Stimulated activated CD8-positive, alpha-beta memory T cell treated with anti-CD3 and anti-CD28 coated beads, Interleukin-15, amount 100 ng/mL, for 1 hour (primary cell): ENCODE results near the gene EWSR1.

ENCODE experiments used
- DNase-seq: peaks from one replicate; pipeline ENCODE4 v3.0.0-alpha.2; 2020; ENCODE audit warnings: low read depth

EWSR1 gene

GRCh38 chr22:29320546-29320945 lies 52.5 kb downstream of the EWSR1 start:
- no peak for DNase-seq

GRCh38 chr22:29323641-29324040 lies 55.6 kb downstream of the EWSR1 start:
- DNase-seq: no peak

GRCh38 chr22:29325356-29325755 lies 57.3 kb downstream of the EWSR1 start:
- DNase-seq: no peak

- DNase-seq: no peak
Measured at GRCh38 chr22:29325785-29326315, 57.8 kb downstream of the EWSR1 start.

- no peak for DNase-seq
Measured at GRCh38 chr22:29326481-29326880, 58.4 kb downstream of the EWSR1 start.

GRCh38 chr22:29327089-29327764 lies 59.2 kb downstream of the EWSR1 start:
- no peak for DNase-seq

GRCh38 chr22:29328055-29328454 lies 60.0 kb downstream of the EWSR1 start:
- no peak for DNase-seq

GRCh38 chr22:29328566-29329500 lies 60.8 kb downstream of the EWSR1 start:
- DNase-seq: no peak

- no peak for DNase-seq
Measured at GRCh38 chr22:29329581-29329980, 61.5 kb downstream of the EWSR1 start.

- no peak for DNase-seq
Measured at GRCh38 chr22:29330291-29330690, 62.2 kb downstream of the EWSR1 start.

GRCh38 chr22:29330753-29331152 lies 62.7 kb downstream of the EWSR1 start:
- DNase-seq: no peak

- DNase-seq: no peak
Measured at GRCh38 chr22:29331213-29331612, 63.1 kb downstream of the EWSR1 start.

- no peak for DNase-seq
Measured at GRCh38 chr22:29331658-29332300, 63.7 kb downstream of the EWSR1 start.

GRCh38 chr22:29332886-29333496 lies 64.9 kb downstream of the EWSR1 start:
- DNase-seq: no peak

- DNase-seq: no peak
Measured at GRCh38 chr22:29334148-29334547, 66.1 kb downstream of the EWSR1 start.

GRCh38 chr22:29334696-29335344 lies 66.8 kb downstream of the EWSR1 start:
- DNase-seq: no peak

- DNase-seq: no peak
Measured at GRCh38 chr22:29335656-29336055, 67.6 kb downstream of the EWSR1 start.

- DNase-seq: no peak
Measured at GRCh38 chr22:29336751-29337490, 68.9 kb downstream of the EWSR1 start.

- DNase-seq: no peak
Measured at GRCh38 chr22:29337631-29338284, 69.7 kb downstream of the EWSR1 start.

GRCh38 chr22:29338398-29338797 lies 70.3 kb downstream of the EWSR1 start:
- no peak for DNase-seq
